Stimulated activated CD4-positive, alpha-beta T cell treated with anti-CD3 and anti-CD28 coated beads, Interleukin-4, amount 100 ng/mL, for 24 hours (primary cell): ENCODE measurements around the gene SAMD4A.

Experiments used
- DNase-seq: peaks from one replicate; pipeline ENCODE4 v3.0.0-alpha.2; 2020

SAMD4A gene

GRCh38 chr14:54637270-54638134 is 70.6 kb downstream of the SAMD4A start:
- no peak for DNase-seq

DNA sequence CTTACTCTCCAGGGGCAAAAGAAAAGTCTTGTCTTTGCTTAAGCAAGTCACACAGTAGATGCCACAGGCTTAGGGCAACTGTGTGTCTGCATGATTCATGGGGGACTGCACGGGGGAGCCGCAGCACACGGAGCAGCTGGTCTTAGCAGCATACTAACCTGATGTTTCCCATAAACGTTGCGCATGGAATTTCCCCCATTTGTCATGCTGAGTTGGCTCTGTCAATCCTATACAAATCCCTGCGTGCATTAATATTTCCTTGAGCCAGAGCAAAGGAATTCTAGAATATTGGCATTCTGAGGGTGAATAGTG is 71.2 kb downstream of the SAMD4A start:
- no peak for DNase-seq

DNA sequence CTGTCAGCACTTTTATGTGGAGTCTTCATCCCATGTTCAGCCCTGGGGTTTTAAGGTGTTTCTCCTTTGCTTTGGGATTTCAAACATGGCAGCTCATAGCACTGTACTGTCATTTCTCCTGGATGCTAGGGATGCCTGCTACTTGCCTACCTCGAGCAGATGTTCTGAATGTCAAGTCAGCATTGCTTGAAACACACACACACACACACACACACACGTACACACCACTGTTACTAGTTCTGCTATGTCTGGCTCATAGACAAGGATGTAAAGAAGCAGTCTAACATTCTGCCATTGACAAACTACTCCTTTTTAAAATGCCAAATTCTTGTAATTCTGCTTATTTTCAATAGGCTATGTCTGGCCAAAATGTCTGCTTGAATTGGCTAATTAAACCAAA is 72.7 kb downstream of the SAMD4A start:
- DNase-seq = no peak

DNA sequence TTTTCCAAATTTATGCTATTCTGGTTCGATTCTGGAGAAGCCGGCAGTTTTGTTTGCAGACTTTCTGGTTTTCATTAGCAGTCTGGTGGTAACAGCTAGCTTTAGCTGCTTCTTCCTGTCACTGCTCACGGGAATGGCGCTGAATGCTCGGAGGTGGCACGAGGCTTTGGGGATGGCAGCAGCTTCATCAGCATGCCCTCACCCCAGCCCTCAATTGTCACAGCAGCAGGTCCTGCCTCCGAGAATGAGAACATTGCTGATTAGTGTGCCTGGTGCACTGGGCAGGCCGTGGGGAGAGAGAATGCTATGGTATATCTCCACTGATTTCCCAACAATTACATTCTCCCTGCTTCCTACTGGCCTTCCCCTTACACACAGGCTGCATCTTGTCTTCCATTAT is 73.6 kb downstream of the SAMD4A start:
- DNase-seq = no peak

DNA sequence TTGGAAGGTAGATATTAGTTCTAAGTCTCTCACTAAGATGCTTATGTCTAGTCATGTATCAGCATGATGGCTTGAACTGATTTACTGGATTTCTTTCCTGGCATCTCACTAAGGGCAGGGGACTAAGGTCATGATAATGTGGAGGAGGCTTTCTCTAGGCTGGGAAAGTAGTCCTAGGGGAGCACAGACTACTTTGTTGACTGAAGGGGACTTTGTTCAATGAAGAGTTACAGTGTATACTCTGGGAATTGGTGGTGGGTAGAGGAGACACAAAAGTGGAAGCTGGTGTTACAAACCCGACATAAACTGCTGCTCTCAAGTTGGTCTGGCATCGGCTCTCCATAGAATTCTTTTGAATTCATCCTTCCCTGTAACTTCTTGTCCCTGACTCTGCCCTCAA is 75.2 kb downstream of the SAMD4A start:
- DNase-seq = no peak

- DNase-seq = no peak
Measured at GRCh38 chr14:54642801-54643695, 76.1 kb downstream of the SAMD4A start.

DNA sequence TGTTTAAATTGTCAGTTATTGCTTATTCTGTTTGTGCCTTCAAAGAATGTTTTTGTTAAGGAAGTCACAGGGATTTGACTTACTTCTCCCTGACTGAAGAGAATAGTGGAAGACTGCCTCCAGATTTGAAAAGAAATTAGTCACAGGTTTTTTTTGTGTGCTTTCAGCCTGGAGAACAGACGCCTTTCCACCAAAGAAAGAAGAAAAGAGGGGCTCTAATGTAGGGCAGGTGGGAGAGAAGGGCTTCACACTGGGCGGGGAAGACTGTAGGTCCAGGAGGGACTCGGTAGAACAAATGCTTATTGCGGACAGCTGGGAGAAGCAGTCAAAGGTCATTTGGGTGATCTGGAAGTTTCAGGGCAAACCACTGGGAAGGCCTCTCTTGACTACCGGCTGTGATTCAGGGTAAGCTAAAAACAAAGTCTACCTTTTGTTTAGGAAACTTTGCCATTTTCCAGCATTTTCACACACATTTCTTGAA is 76.8 kb downstream of the SAMD4A start:
- DNase-seq = no peak

DNA sequence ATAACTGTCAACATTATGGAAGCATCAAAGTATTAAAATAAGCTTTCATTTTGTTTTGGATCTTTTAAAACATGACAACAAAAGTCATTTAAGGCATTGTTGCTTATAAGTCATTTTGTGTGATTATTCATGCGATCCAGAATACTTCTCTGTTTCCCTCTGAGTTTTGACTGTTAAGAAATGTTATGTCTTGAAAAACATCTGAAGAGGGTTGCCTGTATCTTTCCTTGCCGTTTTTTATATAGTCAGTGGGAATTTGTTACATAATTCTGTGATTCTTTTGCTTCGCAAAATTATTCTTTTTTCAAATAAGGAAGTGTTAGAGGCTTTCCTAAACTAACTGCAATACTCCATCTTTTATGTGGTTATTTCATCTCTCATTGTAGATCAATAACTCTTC is 78.7 kb downstream of the SAMD4A start:
- DNase-seq = no peak

GRCh38 chr14:54646626-54647025 is 79.7 kb downstream of the SAMD4A start:
- no peak for DNase-seq

- DNase-seq = no peak
Measured at GRCh38 chr14:54647378-54647777, 80.5 kb downstream of the SAMD4A start.

GRCh38 chr14:54649056-54649455 is 82.1 kb downstream of the SAMD4A start:
- DNase-seq = no peak

DNA sequence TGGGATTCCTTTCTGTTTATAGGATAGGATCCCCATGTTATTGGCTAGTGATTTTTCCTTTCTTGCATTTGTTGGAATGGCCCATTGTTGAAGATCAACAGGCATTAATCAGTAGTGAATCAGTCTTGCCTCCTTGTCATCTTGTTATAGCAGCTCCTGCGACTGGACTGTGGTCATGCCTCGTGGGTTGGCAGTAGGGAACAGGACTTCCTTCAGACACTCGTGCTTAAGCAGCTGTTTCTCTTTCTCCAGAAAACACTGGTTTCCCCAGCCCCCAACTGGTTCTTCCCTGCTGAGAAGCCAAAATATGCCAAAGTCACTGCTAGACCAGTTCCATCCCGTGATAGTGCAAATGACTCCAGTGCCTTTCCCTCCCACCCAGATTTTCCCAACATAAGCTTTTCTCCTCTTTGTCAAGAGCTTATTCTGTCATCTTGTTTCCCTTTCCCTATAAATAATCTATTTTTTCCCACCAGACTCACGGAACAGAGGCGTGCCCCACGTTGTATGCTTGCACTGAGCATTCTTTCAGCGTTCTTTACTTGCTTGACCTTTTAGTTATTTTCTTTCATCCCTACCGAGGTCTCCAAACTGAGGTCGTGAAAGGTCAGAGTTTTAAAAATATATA is 83.5 kb downstream of the SAMD4A start:
- no peak for DNase-seq

- DNase-seq = no peak
Measured at GRCh38 chr14:54650959-54651351, 84.0 kb downstream of the SAMD4A start.

- no peak for DNase-seq
Measured at GRCh38 chr14:54651649-54652048, 84.7 kb downstream of the SAMD4A start.

GRCh38 chr14:54652188-54652587 is 85.3 kb downstream of the SAMD4A start:
- no peak for DNase-seq

DNA sequence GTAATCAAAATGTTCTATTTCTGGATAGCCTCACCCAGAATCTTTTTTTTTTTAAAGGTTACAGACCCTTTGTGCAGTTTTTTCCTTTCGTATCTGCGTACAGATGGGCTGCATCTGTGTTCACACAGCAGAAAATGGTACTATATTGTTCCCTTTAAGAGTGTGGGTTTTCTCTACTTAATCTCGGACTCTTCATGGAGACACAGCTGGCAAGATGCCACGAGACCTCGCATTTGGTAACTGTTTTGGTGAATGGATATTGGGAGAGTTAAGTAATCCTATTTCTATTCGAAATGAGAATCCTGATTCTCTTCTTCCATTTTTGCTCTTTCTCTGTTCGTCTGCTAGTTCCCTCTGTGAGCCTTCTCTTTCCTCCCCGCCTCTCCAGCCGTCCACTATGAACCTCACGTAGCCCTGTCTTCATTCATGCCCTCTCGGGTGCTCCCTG is 85.7 kb downstream of the SAMD4A start:
- DNase-seq = no peak

DNA sequence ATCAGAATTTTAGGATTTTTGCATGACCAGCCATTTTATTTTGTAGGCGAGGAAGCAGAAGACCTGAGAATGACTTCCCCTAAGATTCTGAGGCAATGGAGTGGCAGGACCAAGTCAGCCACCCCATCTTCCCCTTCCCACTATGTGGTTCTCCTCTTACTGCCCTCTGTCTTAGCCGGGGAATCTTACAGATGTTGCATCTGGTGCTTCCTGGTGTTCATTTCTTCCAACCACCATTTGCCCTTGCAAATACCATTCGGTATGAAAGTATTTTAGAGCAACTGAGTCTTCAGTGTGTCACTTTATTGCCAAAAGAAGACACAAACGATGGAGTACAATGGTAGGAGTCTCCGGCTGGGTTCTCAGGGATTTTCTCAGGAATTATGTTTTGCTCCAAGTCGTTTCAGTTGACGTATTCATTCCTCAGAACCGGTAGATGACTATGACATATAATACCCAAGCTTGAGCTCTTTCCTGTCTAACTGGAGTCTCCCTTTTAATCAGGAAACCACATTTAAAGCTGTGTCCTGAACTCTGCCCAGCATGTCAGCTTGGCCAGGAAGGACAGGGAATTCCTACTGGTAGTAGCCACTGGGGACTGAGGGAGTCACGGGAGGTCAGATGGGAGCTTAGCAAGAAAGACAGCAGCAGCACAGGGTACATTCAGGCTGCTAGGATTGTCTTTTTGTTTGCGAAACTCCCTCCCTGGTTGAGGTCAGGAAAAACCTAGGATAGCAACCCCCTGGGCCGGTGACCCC is 87.0 kb downstream of the SAMD4A start:
- no peak for DNase-seq

DNA sequence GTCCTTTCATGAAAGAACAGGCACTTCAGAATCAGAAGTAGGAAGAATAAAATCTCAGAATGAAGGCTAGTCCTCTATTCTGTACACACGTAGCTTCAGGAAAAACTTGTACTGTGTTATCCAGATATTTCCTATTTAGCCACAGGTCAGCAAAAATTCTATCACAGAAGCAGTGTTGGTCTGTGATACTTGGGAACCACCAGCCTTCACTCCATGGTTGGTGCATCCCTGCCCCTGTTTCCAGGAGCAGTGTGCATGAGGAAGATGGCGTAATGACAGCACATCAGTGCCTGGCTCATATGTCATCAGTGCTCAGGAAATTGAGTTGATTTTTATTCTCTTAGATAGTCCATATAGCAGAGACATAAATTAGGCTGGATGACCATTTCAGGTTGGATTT is 87.7 kb downstream of the SAMD4A start:
- DNase-seq = no peak

DNA sequence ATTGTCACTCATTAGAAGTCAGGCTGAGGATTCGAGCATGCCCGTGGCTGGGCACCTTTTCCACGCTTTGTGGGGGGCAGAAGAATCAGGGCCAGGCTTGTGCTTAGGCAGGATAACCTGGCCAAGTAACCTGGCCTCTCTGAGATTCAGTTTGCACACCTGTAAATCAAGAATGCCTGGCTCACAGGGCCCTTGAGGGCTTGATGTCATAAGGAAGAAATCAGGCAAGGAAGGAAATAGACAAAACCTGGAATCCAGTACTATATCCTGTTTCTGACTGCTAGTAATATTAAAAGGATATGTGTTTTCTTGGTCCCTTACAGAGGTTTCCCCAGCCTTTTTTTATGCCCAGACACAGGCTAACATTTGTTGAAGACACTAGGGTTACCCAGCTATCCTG is 91.9 kb downstream of the SAMD4A start:
- no peak for DNase-seq

- DNase-seq = no peak
Measured at GRCh38 chr14:54659365-54659764, 92.4 kb downstream of the SAMD4A start.

GRCh38 chr14:54660604-54661111 is 93.7 kb downstream of the SAMD4A start:
- DNase-seq = no peak

- DNase-seq = no peak
Measured at GRCh38 chr14:54662491-54663133, 95.7 kb downstream of the SAMD4A start.
